ENCODE data around the gene BICRA.

DNA sequence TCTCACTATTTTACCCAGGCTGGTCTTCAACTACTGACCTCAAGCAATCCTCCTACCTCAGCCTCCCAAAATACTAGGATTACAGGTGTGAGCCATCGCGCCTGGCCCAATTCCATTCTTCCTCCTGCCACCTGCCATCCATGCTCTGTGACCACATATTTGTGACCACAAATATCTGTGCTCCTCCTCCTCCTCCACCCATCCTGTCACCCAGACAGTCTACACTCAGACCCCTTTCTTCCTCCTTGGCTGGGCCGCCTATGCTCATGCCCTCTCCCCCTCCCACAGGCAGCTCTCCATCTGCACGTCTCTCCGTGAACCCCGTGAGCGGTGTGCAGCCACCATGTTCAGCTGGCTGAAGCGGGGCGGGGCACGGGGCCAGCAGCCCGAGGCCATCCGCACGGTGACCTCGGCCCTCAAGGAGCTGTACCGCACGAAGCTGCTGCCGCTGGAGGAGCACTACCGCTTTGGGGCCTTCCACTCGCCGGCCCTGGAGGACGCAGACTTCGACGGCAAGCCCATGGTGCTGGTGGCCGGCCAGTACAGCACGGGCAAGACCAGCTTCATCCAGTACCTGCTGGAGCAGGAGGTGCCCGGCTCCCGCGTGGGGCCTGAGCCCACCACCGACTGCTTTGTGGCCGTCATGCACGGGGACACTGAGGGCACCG, 107.5 kb downstream of the BICRA start:
- TF ChIP-seq, protein P1, sequence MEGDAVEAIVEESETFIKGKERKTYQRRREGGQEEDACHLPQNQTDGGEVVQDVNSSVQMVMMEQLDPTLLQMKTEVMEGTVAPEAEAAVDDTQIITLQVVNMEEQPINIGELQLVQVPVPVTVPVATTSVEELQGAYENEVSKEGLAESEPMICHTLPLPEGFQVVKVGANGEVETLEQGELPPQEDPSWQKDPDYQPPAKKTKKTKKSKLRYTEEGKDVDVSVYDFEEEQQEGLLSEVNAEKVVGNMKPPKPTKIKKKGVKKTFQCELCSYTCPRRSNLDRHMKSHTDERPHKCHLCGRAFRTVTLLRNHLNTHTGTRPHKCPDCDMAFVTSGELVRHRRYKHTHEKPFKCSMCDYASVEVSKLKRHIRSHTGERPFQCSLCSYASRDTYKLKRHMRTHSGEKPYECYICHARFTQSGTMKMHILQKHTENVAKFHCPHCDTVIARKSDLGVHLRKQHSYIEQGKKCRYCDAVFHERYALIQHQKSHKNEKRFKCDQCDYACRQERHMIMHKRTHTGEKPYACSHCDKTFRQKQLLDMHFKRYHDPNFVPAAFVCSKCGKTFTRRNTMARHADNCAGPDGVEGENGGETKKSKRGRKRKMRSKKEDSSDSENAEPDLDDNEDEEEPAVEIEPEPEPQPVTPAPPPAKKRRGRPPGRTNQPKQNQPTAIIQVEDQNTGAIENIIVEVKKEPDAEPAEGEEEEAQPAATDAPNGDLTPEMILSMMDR (conservative IDR thresholded peaks at IDR 0.05; ENCODE audit: low read depth, low read length) = no peak
- no peak for TF ChIP-seq POLR2A (IDR thresholded peaks at IDR 0.05; ENCODE audit: low read depth, low read length)
- no peak for TF ChIP-seq SMC3 (IDR thresholded peaks at IDR 0.05; ENCODE audit: low read depth, low read length)
- TF ChIP-seq CEBPB (IDR thresholded peaks at IDR 0.05; ENCODE audit: low read depth, low read length) = no peak
- TF ChIP-seq, protein P2, sequence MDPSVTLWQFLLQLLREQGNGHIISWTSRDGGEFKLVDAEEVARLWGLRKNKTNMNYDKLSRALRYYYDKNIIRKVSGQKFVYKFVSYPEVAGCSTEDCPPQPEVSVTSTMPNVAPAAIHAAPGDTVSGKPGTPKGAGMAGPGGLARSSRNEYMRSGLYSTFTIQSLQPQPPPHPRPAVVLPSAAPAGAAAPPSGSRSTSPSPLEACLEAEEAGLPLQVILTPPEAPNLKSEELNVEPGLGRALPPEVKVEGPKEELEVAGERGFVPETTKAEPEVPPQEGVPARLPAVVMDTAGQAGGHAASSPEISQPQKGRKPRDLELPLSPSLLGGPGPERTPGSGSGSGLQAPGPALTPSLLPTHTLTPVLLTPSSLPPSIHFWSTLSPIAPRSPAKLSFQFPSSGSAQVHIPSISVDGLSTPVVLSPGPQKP (IDR thresholded peaks at IDR 0.05; ENCODE audit: borderline replicate concordance, low read depth, low read length) = no peak
- TF ChIP-seq NFE2L2 (IDR thresholded peaks at IDR 0.05; ENCODE audit: low read depth, low read length) = no peak
- no peak for TF ChIP-seq RFX5 (IDR thresholded peaks at IDR 0.05; ENCODE audit: low read depth, low read length)
